ENCODE measurements around the gene SMC3. TPM values are rescaled to one million over a fixed set of nuclear protein-coding genes. Genes with fewer than 3 reads are reported as not detected.

The SMC3 gene
- total and polyA plus RNA-seq, 2 of the 13 experiments (the other 11 are each of a cell fraction or from before 2014, with no cell fraction given), result 11.7 to 48.0 TPM

DNA sequence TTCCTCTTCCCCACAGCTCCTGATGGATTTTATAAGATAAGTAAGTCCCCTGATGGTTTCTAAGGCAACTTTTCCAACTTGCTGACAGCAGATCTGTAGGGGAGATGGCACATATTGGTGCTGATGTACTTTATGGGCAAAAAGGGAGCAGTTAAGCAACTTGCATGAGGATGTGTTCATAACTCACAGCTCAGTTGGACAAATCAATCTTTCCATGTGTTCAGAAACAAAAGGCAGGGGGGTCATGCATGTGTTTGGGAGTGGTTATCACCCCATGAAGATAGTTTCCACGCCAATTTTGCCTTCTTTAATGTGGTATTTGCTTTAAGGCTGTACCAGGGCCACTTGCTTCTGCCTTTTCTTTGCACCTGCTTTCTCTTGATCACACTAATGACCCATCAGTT is 82.8 kb downstream of the SMC3 start (continued):
- no peak for TF ChIP-seq MLXIP (CRISPR knock-in tag; IDR thresholded peaks at IDR 0.05; ENCODE audit: borderline replicate concordance)
- TF ChIP-seq ZNF777 (CRISPR knock-in tag; IDR thresholded peaks at IDR 0.05), result no peak
- no peak for TF ChIP-seq SAFB2 (CRISPR knock-in tag; IDR thresholded peaks at IDR 0.05; ENCODE audit: borderline replicate concordance, low read depth)
- TF ChIP-seq ZNF225 (CRISPR knock-in tag; IDR thresholded peaks at IDR 0.05), result no peak
- no peak for TF ChIP-seq TMF1 (CRISPR knock-in tag; IDR thresholded peaks at IDR 0.05; ENCODE audit: low read depth)

- no peaks in the 10 kb centered on the region for H3K36me3 ChIP-seq (replicated peaks in 1 of 2; ENCODE audit: control insufficient read depth in 1 of 2, insufficient read depth in 2 of 2, low read length in 2 of 2)
- peaks cover 0 to 3% of the 10 kb centered on the region in 2 experiments; a peak in 1 of 5 replicates for H3K27me3 ChIP-seq (ENCODE audit: control insufficient read depth in 1 of 2, insufficient read depth in 2 of 2, low read length in 2 of 2)
- H3K9me3 ChIP-seq (ENCODE audit: low read length), result no peaks in the 10 kb centered on the region
- ATAC-seq (peak; percentile 62), FAIRE-seq (no peak), DNase-seq (ENCODE audit: low spot score) (no peak)
- no peak overlapping the region for H3K4me3 ChIP-seq (replicated peaks in 1 of 3; ENCODE audit: insufficient read depth in 1 of 3, low read depth in 2 of 3, low read length in 3 of 3)
- no peak overlapping the region for H2AFZ ChIP-seq (ENCODE audit: low read length)
- intact Hi-C loops (cut with micrococcal nuclease; ENCODE audit: unreplicated experiment), result no loop called here
- peak overlapping the region; percentile 20; the same call in 1 of the 2 replicates for H3K4me2 ChIP-seq (ENCODE audit: low read depth, low read length)
- H3K27ac ChIP-seq (ENCODE audit: extremely low read length, insufficient read depth, low read length), result no peak overlapping the region
- BruUV-seq (replicated peaks), result no TSS peak
- ChIA-PET CTCF (ENCODE audit: low intra/inter-chr PET ratio, low total read pairs) (no interaction called here), POLR2A (no interaction called here)
- no peaks in the 10 kb centered on the region for H3K4me1 ChIP-seq (ENCODE audit: insufficient read depth, low read length)
- H3K79me2 ChIP-seq (ENCODE audit: insufficient read depth, low read length), result no peaks in the 10 kb centered on the region
- H4K20me1 ChIP-seq (ENCODE audit: insufficient read depth, low read length), result no peaks in the 10 kb centered on the region
- TF ChIP-seq ZNF282 (IDR thresholded peaks at IDR 0.05; ENCODE audit: partially characterized antibody), result no peak
- TF ChIP-seq PLSCR1 (CRISPR knock-in tag; IDR thresholded peaks at IDR 0.05; ENCODE audit: borderline replicate concordance), result no peak
- TF ChIP-seq, protein P1, sequence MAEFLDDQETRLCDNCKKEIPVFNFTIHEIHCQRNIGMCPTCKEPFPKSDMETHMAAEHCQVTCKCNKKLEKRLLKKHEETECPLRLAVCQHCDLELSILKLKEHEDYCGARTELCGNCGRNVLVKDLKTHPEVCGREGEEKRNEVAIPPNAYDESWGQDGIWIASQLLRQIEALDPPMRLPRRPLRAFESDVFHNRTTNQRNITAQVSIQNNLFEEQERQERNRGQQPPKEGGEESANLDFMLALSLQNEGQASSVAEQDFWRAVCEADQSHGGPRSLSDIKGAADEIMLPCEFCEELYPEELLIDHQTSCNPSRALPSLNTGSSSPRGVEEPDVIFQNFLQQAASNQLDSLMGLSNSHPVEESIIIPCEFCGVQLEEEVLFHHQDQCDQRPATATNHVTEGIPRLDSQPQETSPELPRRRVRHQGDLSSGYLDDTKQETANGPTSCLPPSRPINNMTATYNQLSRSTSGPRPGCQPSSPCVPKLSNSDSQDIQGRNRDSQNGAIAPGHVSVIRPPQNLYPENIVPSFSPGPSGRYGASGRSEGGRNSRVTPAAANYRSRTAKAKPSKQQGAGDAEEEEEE (CRISPR knock-in tag; IDR thresholded peaks at IDR 0.05; ENCODE audit: borderline replicate concordance), result no peak
- TF ChIP-seq PATZ1 (CRISPR knock-in tag; IDR thresholded peaks at IDR 0.05), result no peak
- TF ChIP-seq ZNF704 (CRISPR knock-in tag; IDR thresholded peaks at IDR 0.05; ENCODE audit: borderline replicate concordance), result no peak
- H3K9ac ChIP-seq (ENCODE audit: insufficient read depth, low read depth, low read length), result no peak overlapping the region
- in situ Hi-C loops (cut with HindIII; ENCODE audit: extremely low pct_ligation_motif_present, low pct_unique_long_range_greater_than_20kb), result no loop called here
- 6% methylated on average over 11 of the region's 12 CpGs for WGBS (ENCODE audit: low lambda C conversion rate)
Observed at GRCh38 chr10:110651044-110651958, 83.8 kb downstream of the SMC3 start.
